SJCRH30 (cell line): Measurements from ENCODE around the gene AGBL1. TPM values are rescaled to one million over a fixed set of nuclear protein-coding genes. Genes with fewer than 3 reads are reported as not detected.
A peak's percentile ranks its signal among the peaks of the same experiment; 100 is the strongest.

Experiments
- DNase-seq, 2 experiments: peaks; one replicate each; pipeline ENCODE4 v3.0.0-alpha.2; 2015 to 2020
- H3K27ac ChIP-seq: fragments of 250-450 bp; sonication (Bioruptor Pico); 2 replicates; pipeline ENCODE4 v1.5.1; 2020; ENCODE audit warnings: mild to moderate bottlenecking, moderate library complexity
- H3K27me3 ChIP-seq: fragments of 250-450 bp; sonication (Bioruptor Pico); 2 replicates; pipeline ENCODE4 v1.5.1; 2020; ENCODE audit warnings: mild to moderate bottlenecking, moderate library complexity
- H3K36me3 ChIP-seq: fragments of 250-450 bp; sonication (Bioruptor Pico); 2 replicates; pipeline ENCODE4 v1.5.1; 2020; ENCODE audit warnings: mild to moderate bottlenecking, moderate library complexity
- H3K4me1 ChIP-seq: fragments of 250-450 bp; sonication (Bioruptor Pico); 2 replicates; pipeline ENCODE4 v1.5.1; 2020; ENCODE audit warnings: mild to moderate bottlenecking, moderate library complexity
- H3K4me3 ChIP-seq: fragments of 250-450 bp; sonication (Bioruptor Pico); 2 replicates; pipeline ENCODE4 v1.5.1; 2020; ENCODE audit warnings: mild to moderate bottlenecking, moderate library complexity
- H3K9me3 ChIP-seq: fragments of 250-450 bp; sonication (Bioruptor Pico); replicated peaks from 2 replicates; pipeline ENCODE4 v1.5.1; 2020; ENCODE audit warnings: mild to moderate bottlenecking, moderate library complexity
- total RNA-seq: library from RNA; depleted of rRNA; stranded (reverse); fragments of >200 nt; shearing (Covaris generic); gene quantifications from 2 replicates; pipeline ENCODE4 v1.2.3, GENCODE V29; 2014

AGBL1 gene
- total RNA-seq, 1 experiment from 2014 or later: not detected

DNA sequence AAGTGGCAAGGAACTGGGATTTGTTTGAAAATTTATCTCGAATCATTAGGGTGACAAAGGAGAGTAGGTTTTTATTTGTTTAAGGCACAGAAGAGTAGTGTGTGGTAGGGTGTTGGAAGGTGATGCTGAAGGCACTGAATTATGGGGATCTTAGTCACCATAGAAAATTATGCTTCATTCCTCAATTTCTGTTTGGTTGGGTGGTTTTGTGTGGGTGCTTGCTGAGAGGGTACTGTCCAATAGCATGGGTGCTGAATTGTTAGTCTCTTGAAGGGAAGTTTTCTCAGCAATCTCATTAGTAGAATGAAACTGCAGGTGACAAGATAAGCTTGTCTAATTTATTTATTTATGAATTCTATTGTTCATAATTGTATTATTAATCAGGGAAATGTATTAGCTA, 610.9 kb downstream of the AGBL1 start:
- no peaks in the 10 kb centered on the region for H3K4me1 ChIP-seq
- H3K4me3 ChIP-seq: no peak overlapping the region
- peak in 1 of 2 experiments; percentile 29 for DNase-seq
- no peak overlapping the region for H3K27ac ChIP-seq
- H3K36me3 ChIP-seq: no peaks in the 10 kb centered on the region
- no peaks in the 10 kb centered on the region for H3K27me3 ChIP-seq
- H3K9me3 ChIP-seq: no peaks in the 10 kb centered on the region

GRCh38 chr15:86691091-86691663, 611.5 kb downstream of the AGBL1 start:
- peak in 1 of 2 experiments; percentile 8 for DNase-seq
- no peak overlapping the region for H3K4me3 ChIP-seq
- H3K27ac ChIP-seq: no peak overlapping the region
- H3K9me3 ChIP-seq: no peaks in the 10 kb centered on the region
- H3K27me3 ChIP-seq: no peaks in the 10 kb centered on the region
- H3K4me1 ChIP-seq: no peaks in the 10 kb centered on the region
- H3K36me3 ChIP-seq: no peaks in the 10 kb centered on the region

- no peak overlapping the region for H3K27ac ChIP-seq
- H3K4me1 ChIP-seq: no peaks in the 10 kb centered on the region
- H3K4me3 ChIP-seq: no peak overlapping the region
- no peaks in the 10 kb centered on the region for H3K9me3 ChIP-seq
- no peak for DNase-seq
- no peaks in the 10 kb centered on the region for H3K27me3 ChIP-seq
- H3K36me3 ChIP-seq: no peaks in the 10 kb centered on the region
Observed at GRCh38 chr15:86700864-86701610, 621.4 kb downstream of the AGBL1 start.

- H3K27me3 ChIP-seq: no peaks in the 10 kb centered on the region
- H3K27ac ChIP-seq: no peak overlapping the region
- H3K4me1 ChIP-seq: no peaks in the 10 kb centered on the region
- H3K4me3 ChIP-seq: no peak overlapping the region
- no peaks in the 10 kb centered on the region for H3K36me3 ChIP-seq
- H3K9me3 ChIP-seq: no peaks in the 10 kb centered on the region
- no peak for DNase-seq
Observed at GRCh38 chr15:86701611-86701963, 621.9 kb downstream of the AGBL1 start.

GRCh38 chr15:86706813-86707212, 627.1 kb downstream of the AGBL1 start:
- no peak for DNase-seq
- H3K4me3 ChIP-seq: no peak overlapping the region
- no peaks in the 10 kb centered on the region for H3K27me3 ChIP-seq

GRCh38 chr15:86711476-86711875, 631.8 kb downstream of the AGBL1 start:
- DNase-seq: no peak

More at GRCh38 chr15:86706813-86707212, 627.1 kb downstream of the AGBL1 start:
- Histone ChIP-seq H3K4me1 (no peaks in the 10 kb centered on the region), H3K36me3 (no peaks in the 10 kb centered on the region), H3K27ac (no peak overlapping the region), H3K9me3 (no peaks in the 10 kb centered on the region)

GRCh38 chr15:86714241-86714640, 634.6 kb downstream of the AGBL1 start:
- Histone ChIP-seq H3K4me3 (no peak overlapping the region), H3K27ac (no peak overlapping the region), H3K27me3 (no peaks in the 10 kb centered on the region), H3K4me1 (no peaks in the 10 kb centered on the region), H3K9me3 (no peaks in the 10 kb centered on the region), H3K36me3 (no peaks in the 10 kb centered on the region)
- no peak for DNase-seq

More at GRCh38 chr15:86711476-86711875, 631.8 kb downstream of the AGBL1 start:
- Histone ChIP-seq H3K4me3 (no peak overlapping the region), H3K4me1 (no peaks in the 10 kb centered on the region), H3K9me3 (no peaks in the 10 kb centered on the region), H3K27ac (no peak overlapping the region), H3K36me3 (no peaks in the 10 kb centered on the region), H3K27me3 (no peaks in the 10 kb centered on the region)

DNA sequence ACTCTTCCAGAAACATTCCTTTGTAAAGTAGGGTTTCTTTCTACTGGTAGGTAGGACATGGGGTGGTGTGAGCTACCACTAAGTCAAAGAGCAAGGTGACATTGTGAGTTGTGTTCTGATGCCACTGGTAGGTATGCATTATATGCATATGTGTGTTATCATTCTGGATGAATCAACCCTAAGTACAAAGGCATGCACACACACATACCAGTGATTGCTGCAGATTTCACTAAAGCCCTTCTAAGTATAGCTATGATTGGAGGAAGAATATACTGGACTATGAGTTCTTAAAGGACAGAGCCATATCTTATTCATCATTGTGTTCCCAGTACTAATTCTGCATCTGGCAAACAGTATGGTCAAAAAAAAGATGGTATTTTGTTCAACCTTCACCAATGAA, 646.0 kb downstream of the AGBL1 start:
- no peak for DNase-seq
- no peaks in the 10 kb centered on the region for H3K4me1 ChIP-seq
- H3K9me3 ChIP-seq: no peaks in the 10 kb centered on the region
- no peaks in the 10 kb centered on the region; the same call in 1 of the 2 replicates for H3K27me3 ChIP-seq
- H3K4me3 ChIP-seq: no peak overlapping the region
- no peaks in the 10 kb centered on the region for H3K36me3 ChIP-seq
- no peak overlapping the region for H3K27ac ChIP-seq

- Histone ChIP-seq H3K27ac (no peak overlapping the region), H3K36me3 (no peaks in the 10 kb centered on the region), H3K4me1 (no peaks in the 10 kb centered on the region), H3K4me3 (no peak overlapping the region), H3K9me3 (no peaks in the 10 kb centered on the region), H3K27me3 (no peaks in the 10 kb centered on the region)
- no peak for DNase-seq
Observed at GRCh38 chr15:86735247-86736040, 655.8 kb downstream of the AGBL1 start.

GRCh38 chr15:86741917-86742316, 662.2 kb downstream of the AGBL1 start:
- Histone ChIP-seq H3K27ac (no peak overlapping the region), H3K4me1 (no peaks in the 10 kb centered on the region), H3K4me3 (no peak overlapping the region), H3K36me3 (no peaks in the 10 kb centered on the region), H3K27me3 (no peaks in the 10 kb centered on the region), H3K9me3 (no peaks in the 10 kb centered on the region)
- DNase-seq: no peak

DNA sequence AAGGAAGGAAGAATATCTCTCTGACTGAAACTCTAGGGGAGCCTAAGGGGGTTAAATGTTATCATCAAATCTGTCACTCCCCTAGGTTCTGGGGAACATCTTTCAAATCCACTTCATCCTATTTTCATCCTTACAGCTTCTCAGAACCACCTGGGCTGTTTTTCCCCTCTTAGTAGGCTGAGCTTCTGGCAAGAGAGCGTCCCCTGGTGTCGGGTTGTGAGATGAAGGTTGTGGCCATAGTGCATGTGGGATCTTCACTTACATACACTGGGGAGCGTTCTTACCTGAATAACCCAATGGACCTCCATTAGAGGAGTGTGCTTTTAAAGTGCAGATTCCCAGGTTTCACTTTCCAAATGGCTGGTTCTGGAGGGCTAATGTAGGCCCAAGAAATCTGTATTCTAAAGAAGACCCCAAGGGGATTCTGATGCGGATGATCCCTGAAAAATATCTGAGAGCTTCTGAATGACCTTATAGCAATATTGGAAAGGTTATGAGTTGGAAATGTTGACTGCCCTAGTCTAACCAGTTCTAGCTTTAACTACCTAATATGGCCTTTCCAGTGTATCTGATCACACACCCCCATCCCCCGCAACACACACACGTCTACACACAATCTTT, 663.7 kb downstream of the AGBL1 start:
- Histone ChIP-seq H3K27me3 (no peaks in the 10 kb centered on the region), H3K36me3 (no peaks in the 10 kb centered on the region), H3K4me3 (no peak overlapping the region), H3K4me1 (no peaks in the 10 kb centered on the region), H3K9me3 (no peaks in the 10 kb centered on the region), H3K27ac (no peak overlapping the region)
- peak; percentile 36 to 66 for DNase-seq

DNA sequence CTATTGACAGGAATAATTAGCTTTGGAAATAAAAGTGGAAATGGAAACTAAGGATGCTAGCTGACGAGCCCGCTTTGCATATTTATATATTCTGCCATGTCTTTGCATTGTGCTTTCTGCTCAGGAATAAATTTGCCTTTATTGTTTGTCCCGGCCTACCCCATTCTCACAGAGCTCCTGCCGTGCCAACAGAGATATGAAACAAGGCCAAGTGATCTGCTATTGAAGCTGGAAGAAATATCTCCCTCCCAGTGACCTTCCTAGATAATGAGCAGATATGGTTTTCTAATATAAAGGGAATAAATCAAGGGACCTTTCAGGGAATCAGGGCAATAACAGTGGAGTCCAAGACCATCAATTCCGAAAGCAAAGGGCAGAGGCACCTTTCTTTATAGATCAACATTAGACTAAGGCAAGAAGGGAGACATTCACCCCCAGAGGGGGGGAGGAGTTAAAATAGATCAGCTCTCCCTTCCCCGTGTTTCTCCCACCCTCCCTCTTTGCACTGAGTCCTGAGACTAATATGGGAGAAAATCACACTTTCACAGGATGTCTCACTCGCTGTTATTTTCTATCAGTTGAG, 664.6 kb downstream of the AGBL1 start:
- Histone ChIP-seq H3K4me1 (no peaks in the 10 kb centered on the region), H3K36me3 (no peaks in the 10 kb centered on the region), H3K9me3 (no peaks in the 10 kb centered on the region), H3K27me3 (no peaks in the 10 kb centered on the region), H3K4me3 (no peak overlapping the region), H3K27ac (no peak overlapping the region)
- no peak for DNase-seq

- H3K27me3 ChIP-seq: no peaks in the 10 kb centered on the region
Observed at GRCh38 chr15:86751116-86751515, 671.4 kb downstream of the AGBL1 start.

GRCh38 chr15:86754846-86755245, 675.2 kb downstream of the AGBL1 start:
- Histone ChIP-seq H3K4me1 (no peaks in the 10 kb centered on the region), H3K4me3 (no peak overlapping the region), H3K9me3 (no peaks in the 10 kb centered on the region), H3K27me3 (no peaks in the 10 kb centered on the region), H3K27ac (no peak overlapping the region), H3K36me3 (no peaks in the 10 kb centered on the region)
- no peak for DNase-seq

More at GRCh38 chr15:86751116-86751515, 671.4 kb downstream of the AGBL1 start:
- H3K4me1 ChIP-seq: no peaks in the 10 kb centered on the region
- DNase-seq: no peak
- H3K36me3 ChIP-seq: no peaks in the 10 kb centered on the region
- H3K9me3 ChIP-seq: no peaks in the 10 kb centered on the region
- H3K4me3 ChIP-seq: no peak overlapping the region
- H3K27ac ChIP-seq: no peak overlapping the region
